ENCODE data around the gene TACR1.

The TACR1 gene

DNA sequence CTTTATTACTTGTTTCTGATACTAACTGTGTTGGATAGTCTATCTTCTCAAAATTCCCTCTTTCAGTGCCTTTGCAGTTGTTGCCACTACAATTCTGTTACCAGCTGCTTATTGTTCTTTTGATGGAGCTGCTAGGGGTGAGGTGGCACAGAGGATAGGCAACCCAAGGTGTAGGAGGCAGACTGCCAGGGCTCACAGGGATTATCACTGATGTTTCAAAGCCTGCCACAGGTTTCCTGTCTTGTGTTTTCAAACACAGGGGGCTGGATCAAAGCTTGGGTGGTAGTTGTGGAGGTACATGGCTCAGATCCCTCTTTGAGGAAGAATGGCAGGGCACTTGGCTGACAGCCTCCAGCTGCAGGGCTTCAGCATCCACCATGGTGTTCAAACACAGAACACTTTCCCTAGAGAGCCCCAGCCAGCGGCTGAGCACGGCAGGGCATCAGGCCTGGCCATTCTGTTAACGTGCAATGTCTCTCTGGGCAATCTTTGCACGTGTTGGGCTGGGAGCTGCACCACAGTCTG is 153.7 kb downstream of the TACR1 start:
- TF ChIP-seq CTCF (IDR thresholded peaks at IDR 0.05): no peak
- no peaks in the 10 kb centered on the region for H3K36me3 Mint-ChIP-seq (ENCODE audit: low read depth)
- H3K27ac Mint-ChIP-seq: no peak overlapping the region
- H3K4me3 Mint-ChIP-seq: no peak overlapping the region
- no peaks in the 10 kb centered on the region for H3K4me1 Mint-ChIP-seq
- DNase-seq: no peak
- H3K9me3 Mint-ChIP-seq: no peaks in the 10 kb centered on the region
- H3K27me3 Mint-ChIP-seq (ENCODE audit: low read depth, poor library complexity): peaks cover 6% of the 10 kb centered on the region

DNA sequence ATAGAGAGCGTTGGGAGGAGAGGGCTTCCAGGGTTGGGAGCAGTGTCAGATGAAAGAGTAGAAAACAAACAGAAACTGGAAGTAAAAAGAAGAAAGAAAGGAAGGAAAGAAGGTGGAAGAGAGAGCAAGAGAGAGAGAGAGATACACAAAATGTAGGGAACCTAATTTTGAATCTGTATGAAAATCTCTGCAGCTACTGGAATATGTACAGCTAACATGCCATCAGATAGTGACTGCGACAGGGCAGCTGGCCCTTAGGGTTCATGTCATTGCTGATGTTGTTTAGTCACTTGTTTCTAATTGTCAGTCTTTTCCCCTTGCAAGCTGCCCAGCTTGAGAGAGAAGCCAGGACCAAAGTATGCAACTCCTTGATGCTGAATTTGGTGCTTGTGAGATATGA is 155.0 kb downstream of the TACR1 start:
- Mint-ChIP-seq H3K27me3 (ENCODE audit: low read depth, poor library complexity) (peaks cover 6% of the 10 kb centered on the region), H3K27ac (no peak overlapping the region), H3K4me3 (no peak overlapping the region), H3K9me3 (no peaks in the 10 kb centered on the region), H3K36me3 (ENCODE audit: low read depth) (no peaks in the 10 kb centered on the region), H3K4me1 (no peaks in the 10 kb centered on the region)
- no peak for DNase-seq
- no peak for TF ChIP-seq CTCF (IDR thresholded peaks at IDR 0.05)

DNA sequence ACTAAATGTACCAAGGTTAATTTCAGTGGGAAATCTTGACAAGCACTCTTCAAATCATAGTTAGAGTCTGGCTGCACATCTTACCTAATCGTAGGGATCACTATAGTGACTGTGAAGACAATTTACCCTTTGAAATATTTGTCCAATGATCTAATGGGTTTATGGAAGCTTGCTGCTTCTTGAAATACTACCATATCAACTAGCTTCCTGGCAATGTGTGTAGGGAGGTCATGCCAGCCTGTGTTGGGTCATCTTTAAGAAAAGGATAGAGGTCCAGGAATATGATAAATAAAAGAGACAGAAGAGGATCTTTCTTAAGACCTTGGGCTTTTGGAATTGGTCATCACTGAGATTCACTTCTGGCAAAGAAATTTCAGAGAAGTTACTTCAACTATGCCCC is 156.5 kb downstream of the TACR1 start:
- Mint-ChIP-seq H3K4me1 (no peaks in the 10 kb centered on the region), H3K9me3 (no peaks in the 10 kb centered on the region), H3K27me3 (ENCODE audit: low read depth, poor library complexity) (peaks cover 3% of the 10 kb centered on the region), H3K36me3 (ENCODE audit: low read depth) (no peaks in the 10 kb centered on the region), H3K4me3 (no peak overlapping the region), H3K27ac (no peak overlapping the region)
- no peak for DNase-seq
- TF ChIP-seq CTCF (IDR thresholded peaks at IDR 0.05): no peak

- no peak overlapping the region for H3K27ac Mint-ChIP-seq
- H3K4me1 Mint-ChIP-seq: no peaks in the 10 kb centered on the region
- no peak overlapping the region for H3K4me3 Mint-ChIP-seq
- H3K9me3 Mint-ChIP-seq: no peaks in the 10 kb centered on the region
- peaks cover 2% of the 10 kb centered on the region for H3K27me3 Mint-ChIP-seq (ENCODE audit: low read depth, poor library complexity)
- TF ChIP-seq CTCF (IDR thresholded peaks at IDR 0.05): no peak
- H3K36me3 Mint-ChIP-seq (ENCODE audit: low read depth): no peaks in the 10 kb centered on the region
- no peak for DNase-seq
Observed at GRCh38 chr2:75041731-75042600, 157.4 kb downstream of the TACR1 start.

GRCh38 chr2:75041226-75041625 is 158.1 kb downstream of the TACR1 start:
- DNase-seq: no peak
- no peaks in the 10 kb centered on the region for H3K36me3 Mint-ChIP-seq (ENCODE audit: low read depth)
- no peak overlapping the region for H3K4me3 Mint-ChIP-seq
- no peak overlapping the region for H3K27ac Mint-ChIP-seq
- no peaks in the 10 kb centered on the region for H3K4me1 Mint-ChIP-seq
- no peaks in the 10 kb centered on the region for H3K27me3 Mint-ChIP-seq (ENCODE audit: low read depth, poor library complexity)
- no peaks in the 10 kb centered on the region for H3K9me3 Mint-ChIP-seq
- TF ChIP-seq CTCF (IDR thresholded peaks at IDR 0.05): no peak
